Endothelial cell of umbilical vein (primary cell): ENCODE results near the gene RAB8B. TPM values are rescaled to one million over a fixed set of nuclear protein-coding genes. Genes with fewer than 3 reads are reported as not detected.

Experiments used
- BruUV-seq: library from RNA; stranded (reverse); fragments of 400-500 nt; replicated peaks from 2 replicates; lab custom pipeline; 2021; lab: Mats Ljungman, UMichigan
- CTCF ChIA-PET: fragments of 300-600, 350-600 bp; sonication (Branson Sonifier 250); formaldehyde crosslinking; loops from one replicate; lab custom pipeline; 2021; ENCODE audit warnings: antibody characterized with exemption, inconsistent platforms; lab: Charles Lee
- POLR2A ChIA-PET: fragments of 300-600, 350-600 bp; sonication (Branson Sonifier 250); formaldehyde crosslinking; loops from one replicate; lab custom pipeline; 2021; ENCODE audit warnings: antibody characterized with exemption, inconsistent platforms; lab: Charles Lee
- DNase-seq: peaks from one replicate; pipeline ENCODE4 v3.0.0-alpha.2; 2011; ENCODE audit warnings: low read depth, low spot score
- FAIRE-seq: peaks from 2 replicates; lab custom pipeline; 2011; peaks lifted over from hg19 to GRCh38; lab: Jason Lieb, UNC
- H2AFZ ChIP-seq: 2 replicates; pipeline ENCODE4 v1.6.0; 2012; ENCODE audit warnings: low read depth, low read length, control low read depth, inconsistent platforms
- H3K27ac ChIP-seq: 2 replicates; pipeline ENCODE4 v1.5.1; 2011; ENCODE audit warnings: low read depth, mild to moderate bottlenecking, control low read depth, low read length, moderate library complexity; ENCODE audit not compliant: insufficient read depth
- H3K27me3 ChIP-seq, 2 experiments: 2 replicates each; pipeline versions ENCODE4 v1.6.0 to v1.6.1; 2011; ENCODE audit warnings: low read length in 2 of 2, mixed read lengths in 1 of 2; ENCODE audit not compliant: control insufficient read depth in 2 of 2, insufficient read depth in 2 of 2
- H3K36me3 ChIP-seq, 2 experiments: 2 replicates in 1 of 2; 3 replicates in 1 of 2; pipeline ENCODE4 v1.5.1; 2011; ENCODE audit warnings: low read length in 2 of 2, mild to moderate bottlenecking in 1 of 2, moderate library complexity in 1 of 2; ENCODE audit not compliant: control insufficient read depth in 2 of 2, insufficient read depth in 2 of 2; ENCODE audit errors: extremely low read depth in 1 of 2
- H3K4me1 ChIP-seq: 3 replicates; pipeline ENCODE4 v1.5.1; 2011; ENCODE audit warnings: mild to moderate bottlenecking, low read length; ENCODE audit not compliant: control insufficient read depth, insufficient read depth; ENCODE audit errors: extremely low read depth
- H3K4me2 ChIP-seq: 2 replicates; pipeline ENCODE4 v1.6.1; 2011; ENCODE audit warnings: low read length, control low read depth, mixed read lengths; ENCODE audit not compliant: insufficient read depth
- H3K4me3 ChIP-seq, 3 experiments: fragments of 200-600 bp in 1 of 3; sonication (generic), shearing (Covaris generic) in 1 of 3; replicated peaks in 1 of 3; 2 replicates each; pipeline ENCODE4 v1.5.1; 2011 to 2016; ENCODE audit warnings: control low read depth in 3 of 3, low read length in 3 of 3, mild to moderate bottlenecking in 2 of 3, inconsistent platforms in 1 of 3, low read depth in 1 of 3, moderate library complexity in 1 of 3; ENCODE audit not compliant: insufficient read depth in 1 of 3
- H3K79me2 ChIP-seq: 2 replicates; pipeline ENCODE4 v1.6.0; 2012; ENCODE audit warnings: low read length, inconsistent platforms; ENCODE audit not compliant: control insufficient read depth, insufficient read depth
- H3K9ac ChIP-seq: replicated peaks from 2 replicates; pipeline ENCODE3; 2011; ENCODE audit warnings: low read length, control low read depth; ENCODE audit not compliant: insufficient read depth; ENCODE audit errors: extremely low read depth
- H3K9me1 ChIP-seq: replicated peaks from 3 replicates; pipeline ENCODE4 v1.6.0; 2011; ENCODE audit warnings: mild to moderate bottlenecking, low read length; ENCODE audit not compliant: control insufficient read depth, insufficient read depth; ENCODE audit errors: extremely low read depth
- H3K9me3 ChIP-seq: replicated peaks from 2 replicates; pipeline ENCODE4 v1.5.1; 2012; ENCODE audit warnings: low read length, inconsistent platforms; ENCODE audit not compliant: control insufficient read depth, insufficient read depth
- H4K20me1 ChIP-seq: replicated peaks from 2 replicates; pipeline ENCODE3; 2011; ENCODE audit warnings: mild to moderate bottlenecking, low read length; ENCODE audit not compliant: control insufficient read depth, insufficient read depth; ENCODE audit errors: extremely low read depth
- CTCF ChIP-seq, 2 donors: IDR thresholded peaks; 1 replicate in 1 of 2; 2 replicates in 1 of 2; pipeline ENCODE4 v1.5.1; 2011; ENCODE audit warnings: low read length in 2 of 2, mild to moderate bottlenecking in 2 of 2, moderate library complexity in 2 of 2, control low read depth in 1 of 2, inconsistent platforms in 1 of 2, low read depth in 1 of 2; ENCODE audit not compliant: insufficient read depth in 1 of 2; ENCODE audit errors: extremely low read depth in 1 of 2
- JUN ChIP-seq: IDR thresholded peaks from 2 replicates; pipeline ENCODE4 v1.6.1; 2011; ENCODE audit warnings: borderline replicate concordance, low read depth; ENCODE audit not compliant: insufficient read length, insufficient read depth
- POLR2A ChIP-seq: IDR thresholded peaks from 2 replicates; pipeline ENCODE4 v1.6.1; 2012; ENCODE audit warnings: low read depth, mild to moderate bottlenecking, control low read depth, low read length
- POLR2AphosphoS5 ChIP-seq: IDR thresholded peaks from 2 replicates; pipeline ENCODE4 v1.6.1; 2012; ENCODE audit warnings: low read depth, mild to moderate bottlenecking, control low read depth, low read length, moderate library complexity; ENCODE audit not compliant: insufficient read depth
- dilution Hi-C: fragments of 300-500 bp; cut with MboI; formaldehyde crosslinking; loops from one replicate; pipeline ENCODE4 v1.15.0; 2019; ENCODE audit warnings: low sequenced_read_pairs; ENCODE audit not compliant: extremely low pct_ligation_motif_present
- intact Hi-C: fragments of 100-400 bp; cut with micrococcal nuclease; formaldehyde crosslinking; loops from one replicate; pipeline ENCODE4 v1.10.0; 2022
- polyA plus RNA-seq, 4 experiments: library from polyadenylated mRNA; depleted of rRNA in 3 of 4; stranded (reverse) in 3 of 4; unstranded in 1 of 4; fragments of >200 nt; gene quantifications; 2 replicates each; pipeline versions ENCODE4 v1.2.1 to v1.2.3, GENCODE V29; 2011 to 2012; ENCODE audit warnings: missing spikeins in 1 of 4
- total RNA-seq: library from RNA; stranded (reverse); gene quantifications from 2 replicates; pipeline ENCODE4 v1.2.3, GENCODE V29; 2021

Gene RAB8B
- total and polyA plus RNA-seq, 2 donors (not counting 3 experiments of a cell fraction or from before 2014, with no cell fraction given): 10.4 to 52.5 TPM

- H3K4me2 ChIP-seq: no peak overlapping the region
- TF ChIP-seq POLR2AphosphoS5 (no peak), POLR2A (no peak), CTCF (IDR thresholded peaks at IDR 0.05; ENCODE audit: extremely low read depth in 1 of 2, insufficient read depth in 1 of 2, low read depth in 1 of 2, low read length in 2 of 2) (no peak), JUN (no peak)
- peaks cover 24% of the 10 kb centered on the region for H3K4me1 ChIP-seq
- no peak overlapping the region for H3K27ac ChIP-seq
- no peaks in the 10 kb centered on the region for H3K27me3 ChIP-seq
- no peak overlapping the region for H2AFZ ChIP-seq
- H4K20me1 ChIP-seq: no peaks in the 10 kb centered on the region
- no peak for DNase-seq
- CTCF ChIA-PET: no interaction called here
- intact Hi-C loops: no loop called here
- no peak overlapping the region for H3K9ac ChIP-seq
- dilution Hi-C loops: no loop called here
- H3K4me3 ChIP-seq: no peak overlapping the region
- peaks cover 3% of the 10 kb centered on the region for H3K9me1 ChIP-seq
- no peak for FAIRE-seq
- POLR2A ChIA-PET: no interaction called here
- no TSS peak for BruUV-seq
- peaks cover 58% of the 10 kb centered on the region for H3K79me2 ChIP-seq
- no peaks in the 10 kb centered on the region for H3K9me3 ChIP-seq
- H3K36me3 ChIP-seq: no peaks in the 10 kb centered on the region
These were observed 34.1 kb downstream of the RAB8B start for GRCh38 chr15:63223463-63223862.

GRCh38 chr15:63225381-63225780, 36.0 kb downstream of the RAB8B start:
- CTCF ChIA-PET: interaction anchor here (0.6 kb wide), 1 partner anchor 56 kb away, joined by 4 read pairs; no protein-coding TSS in a partner anchor

More at GRCh38 chr15:63225381-63225780, 36.0 kb downstream of the RAB8B start:
- no peak overlapping the region for H3K27ac ChIP-seq
- dilution Hi-C loops: no loop called here
- intact Hi-C loops: no loop called here
- peaks cover 55% of the 10 kb centered on the region for H3K79me2 ChIP-seq
- DNase-seq (no peak), FAIRE-seq (no peak)
- H3K36me3 ChIP-seq: no peaks in the 10 kb centered on the region
- no TSS peak for BruUV-seq
- peaks cover 18% of the 10 kb centered on the region for H3K4me1 ChIP-seq
- no peak overlapping the region for H3K9ac ChIP-seq
- H3K27me3 ChIP-seq: no peaks in the 10 kb centered on the region
- H3K4me3 ChIP-seq: no peak overlapping the region
- no peak for TF ChIP-seq JUN
- H3K4me2 ChIP-seq: no peak overlapping the region
- no peaks in the 10 kb centered on the region for H3K9me3 ChIP-seq
- no peak overlapping the region for H2AFZ ChIP-seq
- POLR2A ChIA-PET: no interaction called here
- H4K20me1 ChIP-seq: no peaks in the 10 kb centered on the region
- H3K9me1 ChIP-seq: peaks cover 3% of the 10 kb centered on the region
